GM23338 (cell line): ENCODE results near the gene KYNU. TPM values are rescaled to one million over a fixed set of nuclear protein-coding genes. Genes with fewer than 3 reads are reported as not detected.

Source experiments
- ATAC-seq: fragments of 200-7000 bp; cut with Tn5 transposase; 3 replicates; pipeline ENCODE4 v1.9.1; 2020
- DNase-seq: peaks from one replicate; pipeline ENCODE4 v3.0.0-alpha.2; 2015; ENCODE audit warnings: low spot score
- H2AFZ ChIP-seq: fragments of 200-600 bp; sonication (generic); 2 replicates; pipeline ENCODE4 v1.8.0; 2016; ENCODE audit warnings: antibody characterized with exemption, mild to moderate bottlenecking, moderate library complexity
- H3F3A ChIP-seq: fragments of 200-600 bp; sonication (generic); replicated peaks from 2 replicates; pipeline ENCODE4 v1.8.0; 2017; ENCODE audit warnings: antibody characterized with exemption, mixed run types, low read depth
- H3K27ac ChIP-seq: fragments of 200-600 bp; sonication (generic); 2 replicates; pipeline ENCODE4 v1.6.1; 2016; ENCODE audit warnings: low read depth
- H3K27me3 ChIP-seq: fragments of 200-600 bp; sonication (generic); 2 replicates; pipeline ENCODE4 v1.8.0; 2016; ENCODE audit warnings: mild to moderate bottlenecking, mixed run types, moderate library complexity; ENCODE audit not compliant: insufficient read depth
- H3K36me3 ChIP-seq: fragments of 200-600 bp; sonication (generic); 2 replicates; pipeline ENCODE4 v1.8.0; 2016; ENCODE audit warnings: mild to moderate bottlenecking; ENCODE audit not compliant: insufficient read depth
- H3K4me1 ChIP-seq: fragments of 200-600 bp; sonication (generic); 2 replicates; pipeline ENCODE4 v1.8.0; 2016; ENCODE audit warnings: mild to moderate bottlenecking, moderate library complexity; ENCODE audit not compliant: insufficient read depth
- H3K4me2 ChIP-seq: fragments of 200-600 bp; sonication (generic); 2 replicates; pipeline ENCODE4 v1.7.1; 2017; ENCODE audit warnings: mixed run types
- H3K4me3 ChIP-seq: fragments of 200-600 bp; sonication (generic); 2 replicates; pipeline ENCODE4 v1.6.1; 2016; ENCODE audit warnings: mixed run types
- H3K79me2 ChIP-seq: fragments of 200-600 bp; sonication (generic); replicated peaks from 2 replicates; pipeline ENCODE4 v1.8.0; 2017; ENCODE audit warnings: mild to moderate bottlenecking; ENCODE audit not compliant: insufficient read depth
- H3K9me2 ChIP-seq: fragments of 200-600 bp; sonication (generic); 2 replicates; pipeline ENCODE4 v1.8.0; 2017; ENCODE audit not compliant: insufficient read depth
- H4K20me1 ChIP-seq: fragments of 200-600 bp; sonication (generic); replicated peaks from 2 replicates; pipeline ENCODE4 v1.8.0; 2017; ENCODE audit warnings: mild to moderate bottlenecking; ENCODE audit not compliant: insufficient read depth
- H3K27ac Mint-ChIP-seq: 2 replicates; pipeline ENCODE4 v1.8.0; 2020; ENCODE audit warnings: inconsistent platforms, mild to moderate bottlenecking, moderate library complexity, mixed read lengths
- H3K27me3 Mint-ChIP-seq: 3 replicates; pipeline ENCODE4 v1.8.0; 2022; ENCODE audit warnings: low read depth, mild to moderate bottlenecking, moderate library complexity, mixed read lengths, inconsistent platforms; ENCODE audit not compliant: insufficient read depth, poor library complexity
- H3K36me3 Mint-ChIP-seq: 3 replicates; pipeline ENCODE4 v1.8.0; 2021; ENCODE audit warnings: low read depth, mild to moderate bottlenecking, inconsistent platforms, moderate library complexity, mixed read lengths
- H3K4me1 Mint-ChIP-seq: 3 replicates; pipeline ENCODE4 v1.8.0; 2020; ENCODE audit warnings: mild to moderate bottlenecking, inconsistent platforms, mixed read lengths
- H3K4me3 Mint-ChIP-seq: 3 replicates; pipeline ENCODE4 v1.8.0; 2021; ENCODE audit warnings: moderate library complexity, mild to moderate bottlenecking, inconsistent platforms, mixed read lengths
- H3K9me3 Mint-ChIP-seq: 3 replicates; pipeline ENCODE4 v1.8.0; 2020; ENCODE audit warnings: moderate library complexity, mild to moderate bottlenecking, inconsistent platforms, mixed read lengths
- CREB1 ChIP-seq: fragments of 250-450 bp; sonication (Bioruptor Pico); IDR thresholded peaks from 2 replicates; pipeline ENCODE4 v1.5.0; 2020; ENCODE audit warnings: low read depth, mild to moderate bottlenecking, moderate library complexity
- ETS1 ChIP-seq: IDR thresholded peaks from 2 replicates; pipeline ENCODE4 v1.6.1; 2016; ENCODE audit warnings: antibody characterized with exemption
- EZH2 ChIP-seq: fragments of 200-600 bp; sonication (generic); IDR thresholded peaks from one replicate; pipeline ENCODE4 v1.8.0; 2017; ENCODE audit warnings: antibody characterized with exemption, mild to moderate bottlenecking, low read depth; ENCODE audit not compliant: unreplicated experiment
- EZH2phosphoT487 ChIP-seq: fragments of 200-600 bp; sonication (generic); IDR thresholded peaks from one replicate; pipeline ENCODE4 v1.8.1; 2018; ENCODE audit warnings: antibody characterized with exemption; ENCODE audit not compliant: unreplicated experiment
- JUNB ChIP-seq: IDR thresholded peaks from one replicate; pipeline ENCODE4 v1.6.1; 2016; ENCODE audit warnings: antibody characterized with exemption; ENCODE audit not compliant: unreplicated experiment
- NANOG ChIP-seq: IDR thresholded peaks from 2 replicates; pipeline ENCODE4 v1.6.1; 2016; ENCODE audit warnings: antibody characterized with exemption, borderline replicate concordance
- POLR2AphosphoS5 ChIP-seq: IDR thresholded peaks from 2 replicates; pipeline ENCODE4 v1.6.1; 2016; ENCODE audit warnings: antibody characterized with exemption, low read depth
- ZNF114 ChIP-seq: fragments of 250-450 bp; sonication (Bioruptor Pico); IDR thresholded peaks from 2 replicates; pipeline ENCODE4 v1.5.0; 2020; ENCODE audit warnings: mild to moderate bottlenecking, moderate library complexity
- ZNF331 ChIP-seq: fragments of 250-450 bp; sonication (Bioruptor Pico); IDR thresholded peaks from 2 replicates; pipeline ENCODE4 v1.5.0; 2020; ENCODE audit warnings: low read depth, mild to moderate bottlenecking, moderate library complexity
- polyA plus RNA-seq: library from polyadenylated mRNA; unstranded; fragments of >200 nt; fragmentation: Nextera tagmentation; extraction: Ambion mirVana; gene quantifications from 2 replicates; pipeline ENCODE4 v1.2.1, GENCODE V29; 2016
- total RNA-seq: library from RNA; depleted of rRNA; stranded (reverse); fragments of >200 nt; shearing (Covaris generic); gene quantifications from 2 replicates; pipeline ENCODE4 v1.2.3, GENCODE V29; 2014
- TF ChIP-seq, protein P1 (sequence below): fragments of 250-450 bp; sonication (Bioruptor Pico); IDR thresholded peaks from 2 replicates; pipeline ENCODE4 v1.5.0; 2020; ENCODE audit warnings: mild to moderate bottlenecking, moderate library complexity

Gene KYNU
- total and polyA plus RNA-seq, 2 experiments from 2014 or later, result 0.03 to 0.21 TPM

- TF ChIP-seq, protein P1, sequence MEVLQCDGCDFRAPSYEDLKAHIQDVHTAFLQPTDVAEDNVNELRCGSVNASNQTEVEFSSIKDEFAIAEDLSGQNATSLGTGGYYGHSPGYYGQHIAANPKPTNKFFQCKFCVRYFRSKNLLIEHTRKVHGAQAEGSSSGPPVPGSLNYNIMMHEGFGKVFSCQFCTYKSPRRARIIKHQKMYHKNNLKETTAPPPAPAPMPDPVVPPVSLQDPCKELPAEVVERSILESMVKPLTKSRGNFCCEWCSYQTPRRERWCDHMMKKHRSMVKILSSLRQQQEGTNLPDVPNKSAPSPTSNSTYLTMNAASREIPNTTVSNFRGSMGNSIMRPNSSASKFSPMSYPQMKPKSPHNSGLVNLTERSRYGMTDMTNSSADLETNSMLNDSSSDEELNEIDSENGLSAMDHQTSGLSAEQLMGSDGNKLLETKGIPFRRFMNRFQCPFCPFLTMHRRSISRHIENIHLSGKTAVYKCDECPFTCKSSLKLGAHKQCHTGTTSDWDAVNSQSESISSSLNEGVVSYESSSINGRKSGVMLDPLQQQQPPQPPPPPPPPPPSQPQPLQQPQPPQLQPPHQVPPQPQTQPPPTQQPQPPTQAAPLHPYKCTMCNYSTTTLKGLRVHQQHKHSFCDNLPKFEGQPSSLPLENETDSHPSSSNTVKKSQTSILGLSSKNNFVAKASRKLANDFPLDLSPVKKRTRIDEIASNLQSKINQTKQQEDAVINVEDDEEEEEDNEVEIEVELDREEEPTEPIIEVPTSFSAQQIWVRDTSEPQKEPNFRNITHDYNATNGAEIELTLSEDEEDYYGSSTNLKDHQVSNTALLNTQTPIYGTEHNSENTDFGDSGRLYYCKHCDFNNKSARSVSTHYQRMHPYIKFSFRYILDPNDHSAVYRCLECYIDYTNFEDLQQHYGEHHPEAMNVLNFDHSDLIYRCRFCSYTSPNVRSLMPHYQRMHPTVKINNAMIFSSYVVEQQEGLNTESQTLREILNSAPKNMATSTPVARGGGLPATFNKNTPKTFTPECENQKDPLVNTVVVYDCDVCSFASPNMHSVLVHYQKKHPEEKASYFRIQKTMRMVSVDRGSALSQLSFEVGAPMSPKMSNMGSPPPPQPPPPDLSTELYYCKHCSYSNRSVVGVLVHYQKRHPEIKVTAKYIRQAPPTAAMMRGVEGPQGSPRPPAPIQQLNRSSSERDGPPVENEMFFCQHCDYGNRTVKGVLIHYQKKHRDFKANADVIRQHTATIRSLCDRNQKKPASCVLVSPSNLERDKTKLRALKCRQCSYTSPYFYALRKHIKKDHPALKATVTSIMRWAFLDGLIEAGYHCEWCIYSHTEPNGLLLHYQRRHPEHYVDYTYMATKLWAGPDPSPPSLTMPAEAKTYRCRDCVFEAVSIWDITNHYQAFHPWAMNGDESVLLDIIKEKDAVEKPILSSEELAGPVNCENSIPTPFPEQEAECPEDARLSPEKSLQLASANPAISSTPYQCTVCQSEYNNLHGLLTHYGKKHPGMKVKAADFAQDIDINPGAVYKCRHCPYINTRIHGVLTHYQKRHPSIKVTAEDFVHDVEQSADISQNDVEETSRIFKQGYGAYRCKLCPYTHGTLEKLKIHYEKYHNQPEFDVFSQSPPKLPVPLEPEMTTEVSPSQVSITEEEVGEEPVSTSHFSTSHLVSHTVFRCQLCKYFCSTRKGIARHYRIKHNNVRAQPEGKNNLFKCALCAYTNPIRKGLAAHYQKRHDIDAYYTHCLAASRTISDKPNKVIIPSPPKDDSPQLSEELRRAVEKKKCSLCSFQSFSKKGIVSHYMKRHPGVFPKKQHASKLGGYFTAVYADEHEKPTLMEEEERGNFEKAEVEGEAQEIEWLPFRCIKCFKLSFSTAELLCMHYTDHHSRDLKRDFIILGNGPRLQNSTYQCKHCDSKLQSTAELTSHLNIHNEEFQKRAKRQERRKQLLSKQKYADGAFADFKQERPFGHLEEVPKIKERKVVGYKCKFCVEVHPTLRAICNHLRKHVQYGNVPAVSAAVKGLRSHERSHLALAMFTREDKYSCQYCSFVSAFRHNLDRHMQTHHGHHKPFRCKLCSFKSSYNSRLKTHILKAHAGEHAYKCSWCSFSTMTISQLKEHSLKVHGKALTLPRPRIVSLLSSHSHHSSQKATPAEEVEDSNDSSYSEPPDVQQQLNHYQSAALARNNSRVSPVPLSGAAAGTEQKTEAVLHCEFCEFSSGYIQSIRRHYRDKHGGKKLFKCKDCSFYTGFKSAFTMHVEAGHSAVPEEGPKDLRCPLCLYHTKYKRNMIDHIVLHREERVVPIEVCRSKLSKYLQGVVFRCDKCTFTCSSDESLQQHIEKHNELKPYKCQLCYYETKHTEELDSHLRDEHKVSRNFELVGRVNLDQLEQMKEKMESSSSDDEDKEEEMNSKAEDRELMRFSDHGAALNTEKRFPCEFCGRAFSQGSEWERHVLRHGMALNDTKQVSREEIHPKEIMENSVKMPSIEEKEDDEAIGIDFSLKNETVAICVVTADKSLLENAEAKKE, result no peak
- no peak for TF ChIP-seq EZH2phosphoT487
- no peak for TF ChIP-seq JUNB
- TF ChIP-seq ETS1, result no peak
These were observed 67.3 kb downstream of the KYNU start (continued) for GRCh38 chr2:142944721-142945120.

DNA sequence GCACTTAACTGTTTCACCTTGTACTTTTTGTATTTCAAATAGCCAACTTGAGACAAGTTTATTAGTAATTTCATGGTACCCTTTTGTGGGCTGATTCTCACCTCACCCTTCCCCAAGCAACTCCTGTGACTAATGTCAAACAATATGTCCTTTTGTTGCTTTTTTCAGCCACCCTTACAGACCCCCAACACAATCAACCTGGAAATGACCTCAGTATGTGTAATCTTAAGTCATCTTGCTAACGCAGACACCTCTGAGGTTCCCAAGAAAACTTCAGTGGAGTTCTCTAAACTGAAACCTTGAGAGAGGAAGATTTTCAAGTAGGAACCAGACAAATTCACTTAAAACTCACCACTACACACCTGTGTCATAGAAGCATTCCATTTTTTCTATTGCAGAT, 69.5 kb downstream of the KYNU start:
- Mint-ChIP-seq H3K9me3 (peaks cover 31% of the 10 kb centered on the region), H3K36me3 (peaks cover 26% of the 10 kb centered on the region), H3K27me3 (peaks cover 2% of the 10 kb centered on the region), H3K27ac (no peak overlapping the region), H3K4me3 (no peak overlapping the region), H3K4me1 (no peaks in the 10 kb centered on the region)
- Histone ChIP-seq H3K4me2 (no peak overlapping the region), H3K79me2 (no peaks in the 10 kb centered on the region), H3K4me1 (no peaks in the 10 kb centered on the region), H3K36me3 (no peaks in the 10 kb centered on the region), H3F3A (no peaks in the 10 kb centered on the region), H3K27ac (no peak overlapping the region), H3K4me3 (no peak overlapping the region), H2AFZ (no peak overlapping the region), H3K9me2 (no peaks in the 10 kb centered on the region), H3K27me3 (no peaks in the 10 kb centered on the region), H4K20me1 (no peaks in the 10 kb centered on the region)
- DNase-seq (no peak), ATAC-seq (no peak)
- TF ChIP-seq POLR2AphosphoS5 (no peak), EZH2 (no peak), JUNB (no peak), CREB1 (no peak), ZNF331 (CRISPR knock-in tag) (no peak), NANOG (no peak), ZNF114 (CRISPR knock-in tag) (no peak)
- TF ChIP-seq, protein P1, result no peak
